Right lobe of liver (tissue), 4 donors: ENCODE results near the gene EPHB1.

Source experiments
- POLR2A ChIP-seq: fragments of 450-650 bp; IDR thresholded peaks from one replicate; pipeline ENCODE4 v1.6.1; 2017; ENCODE audit warnings: antibody characterized with exemption, mild to moderate bottlenecking
- TF ChIP-seq, protein P1 (sequence below), 4 donors: fragments of 200-600 bp in 3 of 4; fragments of 450-650 bp in 1 of 4; IDR thresholded peaks; one replicate each; pipeline versions ENCODE4 v1.5.1 to v1.8.0; 2016 to 2022; ENCODE audit warnings: antibody characterized with exemption in 4 of 4, mild to moderate bottlenecking in 2 of 4
- donor health status: DM: no; HTN: no; CAD: no.
- donor health status: DM: no; HTN: no; CAD: no.
- donor health status: DM: no; HTN: yes; CAD: no.

DNA sequence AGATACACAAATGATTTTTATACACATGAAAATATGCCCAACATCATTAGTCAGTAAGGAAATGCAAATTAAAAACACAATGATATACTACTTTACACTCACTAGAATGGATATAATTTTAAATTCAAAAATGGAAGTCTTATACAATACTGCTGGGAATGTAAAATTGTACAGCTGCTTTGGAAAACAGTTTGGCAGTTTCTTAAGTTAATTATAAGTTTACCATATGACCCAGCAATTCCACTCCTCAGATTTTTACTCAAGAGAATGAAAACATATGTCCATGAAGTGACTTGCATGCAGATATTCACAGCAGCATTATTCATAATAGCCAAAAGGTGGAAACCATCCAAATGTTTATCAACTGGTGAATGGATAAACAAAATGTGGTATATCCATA, 281.3 kb downstream of the EPHB1 start:
- TF ChIP-seq POLR2A: no peak
- TF ChIP-seq, protein P1, sequence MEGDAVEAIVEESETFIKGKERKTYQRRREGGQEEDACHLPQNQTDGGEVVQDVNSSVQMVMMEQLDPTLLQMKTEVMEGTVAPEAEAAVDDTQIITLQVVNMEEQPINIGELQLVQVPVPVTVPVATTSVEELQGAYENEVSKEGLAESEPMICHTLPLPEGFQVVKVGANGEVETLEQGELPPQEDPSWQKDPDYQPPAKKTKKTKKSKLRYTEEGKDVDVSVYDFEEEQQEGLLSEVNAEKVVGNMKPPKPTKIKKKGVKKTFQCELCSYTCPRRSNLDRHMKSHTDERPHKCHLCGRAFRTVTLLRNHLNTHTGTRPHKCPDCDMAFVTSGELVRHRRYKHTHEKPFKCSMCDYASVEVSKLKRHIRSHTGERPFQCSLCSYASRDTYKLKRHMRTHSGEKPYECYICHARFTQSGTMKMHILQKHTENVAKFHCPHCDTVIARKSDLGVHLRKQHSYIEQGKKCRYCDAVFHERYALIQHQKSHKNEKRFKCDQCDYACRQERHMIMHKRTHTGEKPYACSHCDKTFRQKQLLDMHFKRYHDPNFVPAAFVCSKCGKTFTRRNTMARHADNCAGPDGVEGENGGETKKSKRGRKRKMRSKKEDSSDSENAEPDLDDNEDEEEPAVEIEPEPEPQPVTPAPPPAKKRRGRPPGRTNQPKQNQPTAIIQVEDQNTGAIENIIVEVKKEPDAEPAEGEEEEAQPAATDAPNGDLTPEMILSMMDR (IDR thresholded peaks at IDR 0.05): no peak
